ENCODE results near the gene ECEL1.

ECEL1 gene

DNA sequence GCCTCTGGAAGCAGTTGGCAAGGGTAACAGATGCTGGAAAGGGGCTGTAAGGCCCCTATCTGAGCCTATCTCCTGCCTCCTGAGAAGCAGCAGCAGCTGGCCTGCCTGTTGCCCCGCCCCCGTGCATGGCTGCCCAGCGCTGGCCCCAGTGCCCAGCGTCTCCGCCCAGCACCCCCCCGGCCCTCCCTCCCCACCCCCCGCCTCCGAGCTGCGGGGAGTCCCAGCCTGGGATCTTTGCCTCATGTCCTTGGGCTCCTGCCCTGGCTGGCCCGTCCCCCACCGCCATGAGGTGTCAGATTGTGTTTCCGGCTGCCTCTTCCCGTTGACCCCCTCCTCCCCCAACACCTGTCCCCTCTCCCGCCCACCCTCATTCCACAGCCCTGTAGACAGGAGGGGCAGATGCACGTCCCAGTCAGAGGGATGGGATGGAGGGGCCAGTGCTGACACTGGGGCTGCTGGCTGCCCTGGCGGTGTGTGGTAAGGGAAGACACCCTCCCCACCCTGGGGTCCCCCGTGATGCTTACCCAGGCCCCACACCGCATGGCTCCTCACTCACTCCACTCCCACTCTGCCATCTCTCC lies 38.2 kb upstream of the ECEL1 start, which contains the start of gene CHRND:
Gene CHRND (plus strand): TSS at position 370 of the 581 bp plus-strand sequence. CDS start 56 bp downstream, at position 426.
- DNase-seq (ENCODE audit: low read depth in 2 of 2) = peak in 1 of 2 donors; percentile 33
- no peak for TF ChIP-seq CTCF (IDR thresholded peaks at IDR 0.05; ENCODE audit: low read depth, low read length)
- H3K4me3 ChIP-seq (replicated peaks in 1 of 2; ENCODE audit: low read depth in 2 of 2, low read length in 2 of 2) = no peak within 1 kb of the TSS

DNA sequence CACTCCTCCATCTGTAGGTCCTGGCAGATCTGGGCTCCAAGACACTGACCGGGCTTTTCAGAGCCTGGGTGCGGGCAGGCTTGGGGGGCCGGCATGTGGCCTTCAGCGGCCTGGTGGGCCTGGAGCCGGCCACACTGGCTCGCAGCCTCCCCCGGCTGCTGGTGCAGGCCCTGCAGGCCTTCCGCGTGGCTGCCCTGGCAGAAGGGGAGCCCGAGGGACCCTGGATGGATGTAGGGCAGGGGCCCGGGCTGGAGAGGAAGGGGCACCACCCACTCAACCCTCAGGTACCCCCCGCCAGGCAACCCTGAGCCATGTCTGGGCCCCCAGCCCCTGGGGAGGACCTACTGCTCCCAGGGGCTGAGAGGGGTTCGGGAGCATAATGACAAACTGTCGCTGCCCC lies 37.6 kb upstream of the ECEL1 start:
- no peak for TF ChIP-seq CTCF (IDR thresholded peaks at IDR 0.05; ENCODE audit: low read depth, low read length)
- no peak for DNase-seq (ENCODE audit: low read depth in 2 of 2)
- H3K4me3 ChIP-seq (replicated peaks in 1 of 2; ENCODE audit: low read depth in 2 of 2, low read length in 2 of 2) = no peak overlapping the region

DNA sequence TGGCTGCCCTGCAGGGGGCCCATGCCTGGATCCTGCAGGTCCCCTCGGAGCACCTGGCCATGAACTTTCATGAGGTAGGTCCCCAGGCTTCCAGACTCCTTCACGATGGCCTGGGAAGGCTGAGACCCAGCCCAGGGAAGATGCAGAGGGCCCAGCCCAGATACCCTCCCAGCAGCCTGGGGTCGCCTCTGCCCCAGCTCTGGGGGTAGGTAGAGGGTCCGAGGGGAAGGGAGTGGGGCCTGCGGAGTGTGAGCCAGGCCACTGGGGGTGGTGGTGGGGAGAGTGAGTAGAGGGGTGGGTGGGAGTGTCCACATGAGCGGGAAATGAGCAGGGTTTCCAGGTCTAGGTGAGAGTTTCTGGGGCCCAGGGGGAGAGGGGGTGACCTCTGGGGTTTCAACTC lies 37.1 kb upstream of the ECEL1 start:
- no peak overlapping the region for H3K4me3 ChIP-seq (replicated peaks in 1 of 2; ENCODE audit: low read depth in 2 of 2, low read length in 2 of 2)
- no peak for DNase-seq (ENCODE audit: low read depth in 2 of 2)
- TF ChIP-seq CTCF (IDR thresholded peaks at IDR 0.05; ENCODE audit: low read depth, low read length) = no peak

DNA sequence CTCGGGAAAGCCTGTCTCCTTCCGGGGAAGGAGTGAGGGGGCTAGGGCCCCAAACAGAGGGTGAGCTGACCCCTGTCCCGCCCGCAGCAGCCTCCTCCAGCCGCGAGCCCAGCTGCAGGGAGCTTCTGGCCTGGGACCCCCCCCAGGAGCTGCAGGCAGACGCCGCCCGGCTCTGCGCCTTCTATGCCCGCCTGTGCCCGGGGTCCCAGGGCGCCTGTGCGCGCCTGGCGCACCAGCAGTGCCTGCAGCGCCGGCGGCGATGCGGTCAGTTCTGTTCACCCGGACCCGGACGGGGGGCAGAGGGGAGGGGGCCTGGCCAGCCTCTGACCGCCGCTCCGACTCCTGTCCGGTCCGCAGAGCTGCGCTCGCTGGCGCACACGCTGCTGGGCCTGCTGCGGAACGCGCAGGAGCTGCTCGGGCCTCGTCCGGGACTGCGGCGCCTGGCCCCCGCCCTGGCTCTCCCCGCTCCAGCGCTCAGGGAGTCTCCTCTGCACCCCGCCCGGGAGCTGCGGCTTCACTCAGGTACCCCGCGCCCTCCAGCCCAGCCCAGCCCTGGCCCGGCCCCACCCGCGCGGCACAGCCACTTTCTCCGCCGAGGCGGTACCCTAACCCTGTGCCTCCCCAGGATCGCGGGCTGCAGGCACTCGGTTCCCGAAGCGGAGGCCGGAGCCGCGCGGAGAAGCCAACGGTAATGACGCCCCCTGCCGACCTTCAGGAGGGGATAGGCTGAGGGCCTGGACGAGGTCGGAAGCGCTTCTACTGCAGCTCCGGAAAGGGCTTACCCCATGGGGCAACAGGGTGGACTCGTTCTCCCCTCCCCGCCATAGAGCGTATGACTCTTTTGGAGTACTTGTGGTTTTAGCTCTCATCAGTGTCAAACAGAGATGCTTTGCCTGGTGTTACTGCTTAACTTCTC lies 36.3 kb upstream of the ECEL1 start:
- H3K4me3 ChIP-seq (replicated peaks in 1 of 2; ENCODE audit: low read depth in 2 of 2, low read length in 2 of 2) = peak overlapping the region in 1 of 2 donors; percentile 7
- DNase-seq (ENCODE audit: low read depth in 2 of 2) = peak; percentile 37
- peak; percentile 14 for TF ChIP-seq CTCF (IDR thresholded peaks at IDR 0.05; ENCODE audit: low read depth, low read length)

- H3K4me3 ChIP-seq (replicated peaks in 1 of 2; ENCODE audit: low read depth in 2 of 2, low read length in 2 of 2) = no peak overlapping the region
- peak in 1 of 2 donors; percentile 14 for DNase-seq (ENCODE audit: low read depth in 2 of 2)
- TF ChIP-seq CTCF (IDR thresholded peaks at IDR 0.05; ENCODE audit: low read depth, low read length) = no peak
These were observed 35.7 kb upstream of the ECEL1 start for GRCh38 chr2:232523402-232523681.

DNA sequence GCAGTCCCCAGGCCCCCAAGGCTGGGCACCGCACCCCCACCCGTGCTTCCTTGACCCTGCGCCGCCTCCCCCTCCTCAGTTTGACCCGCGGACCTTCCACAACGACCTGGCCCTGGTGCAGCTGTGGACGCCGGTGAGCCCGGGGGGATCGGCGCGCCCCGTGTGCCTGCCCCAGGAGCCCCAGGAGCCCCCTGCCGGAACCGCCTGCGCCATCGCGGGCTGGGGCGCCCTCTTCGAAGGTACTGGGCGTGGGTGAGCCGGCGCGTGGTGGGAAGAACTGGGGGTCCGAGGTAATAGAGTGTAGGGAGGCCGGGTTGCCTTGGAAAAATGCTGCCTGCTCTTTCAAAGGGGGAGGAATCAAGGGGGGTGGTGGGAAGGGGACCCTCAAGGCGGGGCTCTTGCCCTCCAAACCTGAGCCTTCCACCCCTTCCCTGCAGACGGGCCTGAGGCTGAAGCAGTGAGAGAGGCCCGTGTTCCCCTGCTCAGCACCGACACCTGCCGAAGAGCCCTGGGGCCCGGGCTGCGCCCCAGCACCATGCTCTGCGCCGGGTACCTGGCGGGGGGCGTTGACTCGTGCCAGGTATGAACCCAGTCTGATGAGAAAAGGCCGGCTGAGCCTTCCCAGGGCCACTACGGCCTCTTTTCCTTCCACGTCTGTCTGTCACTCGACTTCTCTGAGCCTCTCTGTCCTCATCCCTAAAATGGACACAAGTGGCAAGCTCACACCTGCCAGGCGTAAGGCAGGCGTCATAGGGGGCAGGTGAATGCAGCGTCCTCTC lies 35.2 kb upstream of the ECEL1 start:
- H3K4me3 ChIP-seq (replicated peaks in 1 of 2; ENCODE audit: low read depth in 2 of 2, low read length in 2 of 2) = no peak overlapping the region
- DNase-seq (ENCODE audit: low read depth in 2 of 2) = no peak
- TF ChIP-seq CTCF (IDR thresholded peaks at IDR 0.05; ENCODE audit: low read depth, low read length) = no peak

All from cardiac fibroblast (primary cell).